DND-41 (cell line): ENCODE data around the gene PRKAR1A.

Experiments used
- ATAC-seq: fragments of 200-7000 bp; cut with Tn5 transposase; 3 replicates; pipeline ENCODE4 v1.9.1; 2021; ENCODE audit warnings: low read depth; ENCODE audit not compliant: insufficient read depth
- DNase-seq: peaks from one replicate; pipeline ENCODE4 v3.0.0-alpha.2; 2020
- H2AFZ ChIP-seq: 2 replicates; pipeline ENCODE4 v1.6.0; 2012; ENCODE audit warnings: low read depth, low read length
- H3K27ac ChIP-seq: 2 replicates; pipeline ENCODE4 v1.5.1; 2012; ENCODE audit warnings: low read length, inconsistent platforms
- H3K27me3 ChIP-seq: fragments of 200-600 bp; sonication (generic); 2 replicates; pipeline ENCODE4 v1.6.0; 2012; ENCODE audit warnings: low read length, mild to moderate bottlenecking, inconsistent platforms; ENCODE audit not compliant: insufficient read depth, poor library complexity
- H3K36me3 ChIP-seq: 2 replicates; pipeline ENCODE4 v1.5.1; 2012; ENCODE audit warnings: low read length, inconsistent platforms; ENCODE audit not compliant: insufficient read depth
- H3K4me1 ChIP-seq: 2 replicates; pipeline ENCODE4 v1.5.1; 2012; ENCODE audit warnings: mild to moderate bottlenecking, low read length; ENCODE audit not compliant: insufficient read depth
- H3K4me2 ChIP-seq: 2 replicates; pipeline ENCODE4 v1.6.0; 2012; ENCODE audit warnings: mild to moderate bottlenecking, moderate library complexity, low read length, inconsistent platforms; ENCODE audit not compliant: insufficient read depth
- H3K4me3 ChIP-seq, 2 experiments: fragments of 200-600 bp in 1 of 2; shearing (Covaris generic) in 1 of 2; 2 replicates each; pipeline ENCODE4 v1.5.1; 2012 to 2016; ENCODE audit warnings: inconsistent platforms in 2 of 2, low read length in 2 of 2, mild to moderate bottlenecking in 2 of 2, low read depth in 1 of 2, moderate library complexity in 1 of 2
- H3K79me2 ChIP-seq: 2 replicates; pipeline ENCODE4 v1.6.0; 2012; ENCODE audit warnings: low read length, inconsistent platforms; ENCODE audit not compliant: insufficient read depth
- H3K9ac ChIP-seq: 2 replicates; pipeline ENCODE4 v1.6.0; 2012; ENCODE audit warnings: low read depth, mild to moderate bottlenecking, inconsistent platforms, low read length, moderate library complexity
- H3K9me3 ChIP-seq: 2 replicates; pipeline ENCODE4 v1.5.1; 2012; ENCODE audit warnings: low read length, moderate library complexity, mild to moderate bottlenecking, inconsistent platforms; ENCODE audit not compliant: insufficient read depth, severe bottlenecking
- H4K20me1 ChIP-seq: 2 replicates; pipeline ENCODE4 v1.6.0; 2012; ENCODE audit warnings: low read length; ENCODE audit not compliant: insufficient read depth
- CTCF ChIP-seq: IDR thresholded peaks from 2 replicates; pipeline ENCODE4 v1.5.1; 2012; ENCODE audit warnings: borderline replicate concordance, low read length, moderate library complexity, mild to moderate bottlenecking; ENCODE audit not compliant: poor library complexity, severe bottlenecking; ENCODE audit errors: extremely low read depth
- EZH2 ChIP-seq: IDR thresholded peaks from 3 replicates; pipeline ENCODE4 v1.6.1; 2012; ENCODE audit warnings: borderline replicate concordance, low read depth, mild to moderate bottlenecking, moderate library complexity, low read length, inconsistent platforms; ENCODE audit not compliant: severe bottlenecking

The PRKAR1A gene

GRCh38 chr17:68567581-68567980, 55.4 kb downstream of the PRKAR1A start:
- H3K27ac ChIP-seq: no peak overlapping the region
- TF ChIP-seq EZH2 (no peak), CTCF (no peak)
- no peaks in the 10 kb centered on the region for H3K36me3 ChIP-seq
- H3K79me2 ChIP-seq: no peaks in the 10 kb centered on the region
- H3K4me3 ChIP-seq: no peak overlapping the region
- no peak overlapping the region for H3K9ac ChIP-seq
- no peaks in the 10 kb centered on the region for H3K4me1 ChIP-seq
- DNase-seq (no peak), ATAC-seq (no peak)
- no peaks in the 10 kb centered on the region for H3K9me3 ChIP-seq
- no peak overlapping the region for H3K4me2 ChIP-seq
- no peak overlapping the region for H2AFZ ChIP-seq
- H4K20me1 ChIP-seq: no peaks in the 10 kb centered on the region
- H3K27me3 ChIP-seq: peaks cover 15% of the 10 kb centered on the region

GRCh38 chr17:68568581-68568980, 56.4 kb downstream of the PRKAR1A start:
- Histone ChIP-seq H3K4me1 (no peaks in the 10 kb centered on the region), H3K27ac (no peak overlapping the region), H3K9me3 (no peaks in the 10 kb centered on the region), H3K9ac (no peak overlapping the region), H3K4me3 (no peak overlapping the region), H3K4me2 (no peak overlapping the region), H3K36me3 (no peaks in the 10 kb centered on the region), H3K27me3 (peaks cover 18% of the 10 kb centered on the region), H3K79me2 (no peaks in the 10 kb centered on the region), H2AFZ (no peak overlapping the region), H4K20me1 (no peaks in the 10 kb centered on the region)
- TF ChIP-seq EZH2: no peak
- TF ChIP-seq CTCF: no peak
- ATAC-seq (no peak), DNase-seq (no peak)

DNA sequence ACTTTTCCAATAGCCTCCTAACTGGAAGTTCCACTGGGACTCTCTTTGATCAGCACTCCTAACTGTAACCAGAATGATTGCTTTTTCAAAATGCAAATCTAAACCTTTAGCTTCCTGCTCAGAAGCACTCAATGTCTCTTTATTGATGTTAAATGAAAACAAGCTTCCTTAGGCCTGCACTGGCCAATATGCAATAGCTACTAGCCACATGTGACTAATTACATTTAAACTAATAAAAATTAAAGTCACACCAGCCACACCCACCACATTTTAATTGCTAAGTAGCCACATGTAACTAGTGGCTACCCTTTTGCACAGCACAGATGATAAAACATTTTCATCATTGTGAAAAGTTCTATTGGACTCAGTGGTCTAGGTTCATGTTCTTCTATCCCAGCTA, 57.1 kb downstream of the PRKAR1A start:
- Histone ChIP-seq H3K4me3 (no peak overlapping the region), H3K79me2 (no peaks in the 10 kb centered on the region), H3K9ac (no peak overlapping the region), H2AFZ (no peak overlapping the region), H3K27ac (no peak overlapping the region), H3K36me3 (no peaks in the 10 kb centered on the region), H4K20me1 (no peaks in the 10 kb centered on the region), H3K9me3 (no peaks in the 10 kb centered on the region), H3K4me1 (no peaks in the 10 kb centered on the region), H3K4me2 (no peak overlapping the region), H3K27me3 (peaks cover 15% of the 10 kb centered on the region)
- ATAC-seq (no peak), DNase-seq (no peak)
- TF ChIP-seq CTCF (no peak), EZH2 (no peak)

- DNase-seq (no peak), ATAC-seq (no peak)
- no peaks in the 10 kb centered on the region for H3K36me3 ChIP-seq
- no peak overlapping the region for H2AFZ ChIP-seq
- H3K79me2 ChIP-seq: no peaks in the 10 kb centered on the region
- H3K4me3 ChIP-seq: no peak overlapping the region
- no peaks in the 10 kb centered on the region for H3K4me1 ChIP-seq
- H4K20me1 ChIP-seq: no peaks in the 10 kb centered on the region
- no peak overlapping the region for H3K4me2 ChIP-seq
- no peak overlapping the region for H3K27ac ChIP-seq
- no peak for TF ChIP-seq CTCF
- TF ChIP-seq EZH2: no peak
- peaks cover 15% of the 10 kb centered on the region for H3K27me3 ChIP-seq
- H3K9ac ChIP-seq: no peak overlapping the region
- H3K9me3 ChIP-seq: no peaks in the 10 kb centered on the region
Measured at GRCh38 chr17:68570526-68570925, 58.3 kb downstream of the PRKAR1A start.
